Measurements from ENCODE around the gene GPR153.

The GPR153 gene

DNA sequence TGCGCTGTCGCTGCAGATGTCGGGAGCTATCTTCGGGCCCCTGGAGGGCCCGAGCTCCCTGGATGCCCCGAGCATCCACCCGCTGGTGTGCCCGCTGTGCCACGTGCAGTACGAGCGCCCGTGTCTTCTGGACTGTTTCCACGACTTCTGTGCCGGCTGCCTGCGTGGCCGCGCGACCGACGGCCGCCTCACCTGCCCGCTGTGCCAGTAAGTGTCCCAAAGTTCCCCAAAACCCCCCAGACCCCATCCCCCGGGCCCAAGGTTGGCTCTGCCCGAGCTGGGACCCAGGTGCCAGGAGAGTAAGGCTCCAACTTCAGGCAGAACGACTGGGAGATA lies 54.4 kb downstream of the GPR153 start:
- no peak for DNase-seq

DNA sequence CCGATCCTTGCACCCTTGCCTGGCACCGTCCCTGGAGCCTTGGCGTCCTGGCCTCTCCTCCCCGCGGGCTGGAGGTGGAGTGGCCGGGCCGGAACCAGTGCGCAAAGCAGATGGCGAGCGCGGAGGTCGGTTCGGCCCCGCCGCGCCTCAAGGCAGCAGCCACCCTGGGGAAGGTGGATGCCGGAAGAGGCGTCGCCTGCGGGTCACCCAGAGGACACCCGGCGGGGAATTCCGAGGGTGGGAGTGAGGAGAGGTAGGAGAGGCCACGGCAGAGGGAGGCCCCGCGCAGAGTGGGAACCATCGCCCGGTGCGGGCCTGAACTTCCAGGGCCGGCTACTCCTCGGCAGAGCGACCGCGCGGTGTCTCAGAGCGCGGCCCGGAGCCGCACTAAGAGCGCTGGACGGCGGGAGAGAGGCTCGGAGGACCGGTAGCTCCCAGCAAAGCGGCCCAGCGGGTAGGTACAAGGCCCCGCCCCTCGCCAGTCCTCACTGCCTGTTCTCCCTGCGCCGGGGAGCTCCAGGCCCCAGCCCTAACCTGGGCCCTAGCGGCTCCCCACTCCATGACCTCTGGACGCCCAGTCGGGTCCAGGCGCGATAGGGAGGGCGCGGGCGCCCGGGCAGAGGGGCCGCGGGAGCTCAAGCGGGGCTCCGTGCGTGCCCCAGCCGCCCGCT lies 54.9 kb downstream of the GPR153 start, which contains the start of gene RNF207:
Gene RNF207 (plus strand): TSS at position 271 of the 671 bp plus-strand sequence. CDS start 417 bp downstream, outside the sequence.
- DNase-seq: peak in 1 of 56 donors; percentile 6

GRCh38 chr1:6202256-6202655 lies 58.6 kb downstream of the GPR153 start:
- no peak for DNase-seq

DNA sequence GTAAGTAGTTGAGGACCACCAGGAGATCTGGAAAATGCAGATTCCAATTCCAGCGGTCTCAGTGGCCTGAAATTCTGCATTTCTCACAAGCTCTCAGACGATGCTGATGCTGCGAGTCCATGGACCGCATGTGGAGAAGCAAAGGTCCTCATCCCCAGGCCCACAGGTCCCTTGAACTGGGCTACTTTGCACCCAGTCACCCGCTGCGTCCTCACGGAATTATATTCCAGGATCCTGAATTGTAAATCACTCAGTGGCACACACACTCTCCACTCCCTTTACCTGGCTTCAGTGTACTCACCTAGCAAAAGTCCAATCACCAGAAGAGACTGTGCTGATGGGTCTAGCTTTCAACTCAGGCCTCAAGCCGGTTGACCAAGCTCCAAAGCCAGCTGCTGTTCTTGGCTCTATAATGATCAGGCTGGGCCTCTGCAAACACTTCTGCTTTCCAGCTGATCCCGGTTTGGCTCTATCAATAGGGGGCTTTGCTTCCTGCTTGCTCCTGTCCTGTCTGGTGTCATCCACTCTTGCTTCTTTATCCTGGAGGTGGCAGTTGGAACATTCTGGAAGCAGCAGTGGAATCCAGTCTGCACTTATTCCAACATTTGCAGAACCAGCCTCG lies 60.6 kb downstream of the GPR153 start:
- peak in 1 of 56 donors; percentile 28 for DNase-seq

DNA sequence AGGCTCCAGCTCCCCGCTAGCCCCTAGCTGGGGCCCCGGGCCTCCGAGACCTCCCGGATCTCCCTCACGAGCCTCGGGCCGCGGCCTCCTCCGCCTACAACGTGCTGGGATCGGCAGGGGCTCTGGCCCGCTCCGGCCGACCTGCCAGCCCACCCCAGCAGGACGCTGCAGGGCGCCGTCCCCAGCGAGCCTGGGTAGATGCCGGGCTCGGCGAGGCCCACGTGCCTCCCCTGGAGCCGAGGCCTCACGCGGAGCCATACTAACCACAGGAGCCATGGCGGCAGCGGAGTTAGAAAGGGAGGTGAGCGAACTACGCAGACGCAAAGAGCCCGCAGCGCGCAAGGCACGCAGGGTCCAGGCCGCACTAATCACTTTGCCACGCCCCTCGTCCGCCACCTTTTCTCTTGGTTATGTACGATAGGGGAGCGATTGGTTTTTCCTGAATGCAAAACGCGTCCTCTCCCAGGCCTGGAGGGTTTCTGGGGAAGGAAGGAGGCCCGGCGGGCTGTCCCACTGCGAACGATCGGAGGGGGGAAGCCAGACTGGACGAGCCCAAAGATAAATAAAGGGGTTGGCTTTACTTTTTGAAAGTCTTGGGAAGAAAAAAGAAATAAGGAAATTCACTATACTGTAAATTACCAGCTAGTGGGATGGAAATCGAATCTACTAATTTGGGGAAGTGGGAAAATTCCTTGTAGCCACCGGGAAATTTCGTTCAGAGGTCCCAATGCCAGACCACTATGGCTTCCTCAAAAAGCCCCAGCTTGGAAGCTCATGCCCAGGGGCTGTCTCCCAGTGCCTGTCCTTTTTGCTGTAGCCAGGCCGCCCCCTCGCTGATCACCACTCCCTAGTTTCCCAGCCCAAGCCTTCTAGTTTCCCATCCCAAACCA lies 61.4 kb downstream of the GPR153 start, which contains the start of gene RPL22:
Gene RPL22 (minus strand): TSS at position 298 of the 890 bp plus-strand sequence. CDS start 22 bp downstream, at position 276.
- peak; percentile 71 to 99 (median 96) for DNase-seq

DNA sequence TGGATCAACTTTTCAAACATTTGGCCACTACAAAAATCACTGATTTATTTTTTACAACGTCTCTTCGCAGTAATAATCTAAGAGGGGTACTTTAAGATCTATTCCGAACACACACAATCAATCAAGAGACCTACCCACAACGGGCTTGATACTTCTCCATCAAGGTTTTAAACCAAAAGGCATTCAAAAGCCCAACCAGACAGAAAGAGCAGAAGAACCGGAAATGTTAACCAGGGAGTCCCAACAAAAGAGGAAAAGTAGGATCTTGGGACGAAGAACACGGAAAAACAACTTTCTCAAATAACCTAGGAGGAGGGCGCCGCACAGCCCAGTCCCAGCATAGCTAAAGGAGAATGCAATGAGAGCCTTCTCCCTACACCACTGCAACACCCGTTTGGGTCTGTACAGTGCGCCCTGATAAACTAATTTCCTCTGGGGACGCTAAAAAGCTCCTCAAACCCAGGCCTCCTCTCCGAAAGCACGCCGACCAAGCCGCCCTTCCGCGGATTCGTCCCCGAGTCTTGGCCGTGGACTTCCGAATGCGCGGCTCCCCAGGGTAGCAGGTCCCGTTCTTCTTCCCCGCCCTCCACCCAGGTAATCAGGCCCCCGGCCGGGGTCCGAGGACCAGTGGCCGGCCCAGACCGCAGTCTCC lies 62.1 kb downstream of the GPR153 start:
- peak in 1 of 56 donors; percentile 42 for DNase-seq

DNA sequence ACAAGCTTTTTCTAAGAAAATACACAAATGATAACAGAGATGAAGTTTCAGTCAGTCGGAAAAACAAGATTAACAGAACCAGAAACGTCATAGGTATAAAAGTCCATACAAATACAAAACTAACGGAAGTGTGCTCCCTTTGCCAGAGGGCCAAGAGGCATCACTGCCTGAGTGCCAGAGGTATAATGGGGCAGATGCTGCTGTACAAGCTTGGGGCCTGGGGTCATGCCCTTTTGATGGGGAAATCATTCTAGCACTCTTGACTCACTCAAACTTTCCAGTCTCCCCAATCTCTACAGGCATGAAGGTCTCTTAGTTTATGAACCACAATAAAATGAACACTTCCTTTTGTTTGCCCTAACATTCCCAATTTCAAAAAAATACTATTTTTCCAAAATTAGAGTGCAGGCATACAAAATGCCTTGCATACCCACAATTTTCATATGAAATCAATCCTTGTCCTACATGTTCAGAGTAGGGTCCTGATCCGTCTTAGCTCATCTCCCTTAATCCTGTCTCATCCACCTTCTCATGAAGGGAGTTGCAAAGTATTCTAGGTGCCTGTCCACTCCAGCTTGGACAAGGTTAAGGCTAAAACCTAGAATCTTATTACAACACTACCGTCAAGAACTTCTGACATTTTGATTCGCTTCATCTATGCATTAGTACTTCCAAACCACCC lies 63.0 kb downstream of the GPR153 start:
- DNase-seq: no peak
